ENCODE results near the gene RAB40B.

DNA sequence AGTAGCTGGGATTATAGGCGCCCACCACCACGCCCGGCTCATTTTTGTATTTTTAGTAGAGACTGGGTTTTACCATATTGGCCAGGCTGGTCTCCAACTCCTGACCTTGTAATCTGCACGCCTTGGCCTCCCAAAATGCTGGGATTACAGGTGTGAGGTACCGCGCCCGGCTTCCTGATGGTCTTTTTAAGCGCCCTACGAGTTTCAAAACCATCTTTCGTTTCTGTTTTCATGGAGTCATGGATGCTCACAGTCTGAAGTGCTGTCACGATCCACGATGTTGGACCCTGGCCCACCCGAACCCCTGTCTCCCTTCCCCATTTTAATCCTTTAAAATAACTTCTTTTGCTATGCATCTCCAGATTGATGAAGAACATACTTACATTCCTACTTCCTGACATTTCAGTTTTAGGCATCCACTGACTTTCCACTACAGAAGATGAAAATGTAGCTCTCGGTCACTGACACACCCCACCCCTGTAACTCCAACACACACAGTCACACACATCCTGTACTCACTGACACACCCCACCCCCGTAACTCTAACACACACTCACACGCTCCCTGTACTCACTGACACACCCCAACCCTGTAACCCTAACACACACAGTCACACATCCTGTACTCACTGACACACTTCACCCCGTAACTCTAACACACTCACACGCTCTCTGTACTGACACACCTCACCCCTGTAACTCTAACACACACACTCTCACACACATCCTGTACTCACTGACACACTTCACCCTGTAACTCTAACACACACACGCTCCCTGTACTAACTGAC lies 27.6 kb downstream of the RAB40B start:
- no peak for TF ChIP-seq YY1 (IDR thresholded peaks at IDR 0.05; ENCODE audit: low read depth)
- TF ChIP-seq RAD21 (IDR thresholded peaks at IDR 0.05; ENCODE audit: low read depth): no peak
- TF ChIP-seq, protein P1, sequence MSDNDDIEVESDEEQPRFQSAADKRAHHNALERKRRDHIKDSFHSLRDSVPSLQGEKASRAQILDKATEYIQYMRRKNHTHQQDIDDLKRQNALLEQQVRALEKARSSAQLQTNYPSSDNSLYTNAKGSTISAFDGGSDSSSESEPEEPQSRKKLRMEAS (IDR thresholded peaks at IDR 0.05): no peak
- TF ChIP-seq TEAD4 (IDR thresholded peaks at IDR 0.05): no peak
- no peak for TF ChIP-seq EP300 (IDR thresholded peaks at IDR 0.05; ENCODE audit: borderline replicate concordance)
- TF ChIP-seq, protein P2, sequence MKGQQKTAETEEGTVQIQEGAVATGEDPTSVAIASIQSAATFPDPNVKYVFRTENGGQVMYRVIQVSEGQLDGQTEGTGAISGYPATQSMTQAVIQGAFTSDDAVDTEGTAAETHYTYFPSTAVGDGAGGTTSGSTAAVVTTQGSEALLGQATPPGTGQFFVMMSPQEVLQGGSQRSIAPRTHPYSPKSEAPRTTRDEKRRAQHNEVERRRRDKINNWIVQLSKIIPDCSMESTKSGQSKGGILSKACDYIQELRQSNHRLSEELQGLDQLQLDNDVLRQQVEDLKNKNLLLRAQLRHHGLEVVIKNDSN (IDR thresholded peaks at IDR 0.05): no peak
- TF ChIP-seq TCF12 (IDR thresholded peaks at IDR 0.05; ENCODE audit: low read depth): no peak
- no peak for TF ChIP-seq REST (IDR thresholded peaks at IDR 0.05; ENCODE audit: low read depth)
- no peak for TF ChIP-seq CREB1 (IDR thresholded peaks at IDR 0.05; ENCODE audit: low read depth)
- no peak for TF ChIP-seq CEBPB (IDR thresholded peaks at IDR 0.05)
- no peak for TF ChIP-seq ZBTB7A (IDR thresholded peaks at IDR 0.05; ENCODE audit: low read depth)
- no peak for TF ChIP-seq FOXM1 (IDR thresholded peaks at IDR 0.05; ENCODE audit: borderline replicate concordance, low read depth)
- TF ChIP-seq TAF1 (IDR thresholded peaks at IDR 0.05; ENCODE audit: low read depth): no peak
- TF ChIP-seq EGR1 (IDR thresholded peaks at IDR 0.05): no peak

Measured in Ishikawa (cell line).